Measurements from ENCODE around the gene ATG9B. TPM values are rescaled to one million over a fixed set of nuclear protein-coding genes. Genes with fewer than 3 reads are reported as not detected.

ATG9B gene
- total and polyA plus RNA-seq, 2 donors from 2014 or later = 0.19 TPM

DNA sequence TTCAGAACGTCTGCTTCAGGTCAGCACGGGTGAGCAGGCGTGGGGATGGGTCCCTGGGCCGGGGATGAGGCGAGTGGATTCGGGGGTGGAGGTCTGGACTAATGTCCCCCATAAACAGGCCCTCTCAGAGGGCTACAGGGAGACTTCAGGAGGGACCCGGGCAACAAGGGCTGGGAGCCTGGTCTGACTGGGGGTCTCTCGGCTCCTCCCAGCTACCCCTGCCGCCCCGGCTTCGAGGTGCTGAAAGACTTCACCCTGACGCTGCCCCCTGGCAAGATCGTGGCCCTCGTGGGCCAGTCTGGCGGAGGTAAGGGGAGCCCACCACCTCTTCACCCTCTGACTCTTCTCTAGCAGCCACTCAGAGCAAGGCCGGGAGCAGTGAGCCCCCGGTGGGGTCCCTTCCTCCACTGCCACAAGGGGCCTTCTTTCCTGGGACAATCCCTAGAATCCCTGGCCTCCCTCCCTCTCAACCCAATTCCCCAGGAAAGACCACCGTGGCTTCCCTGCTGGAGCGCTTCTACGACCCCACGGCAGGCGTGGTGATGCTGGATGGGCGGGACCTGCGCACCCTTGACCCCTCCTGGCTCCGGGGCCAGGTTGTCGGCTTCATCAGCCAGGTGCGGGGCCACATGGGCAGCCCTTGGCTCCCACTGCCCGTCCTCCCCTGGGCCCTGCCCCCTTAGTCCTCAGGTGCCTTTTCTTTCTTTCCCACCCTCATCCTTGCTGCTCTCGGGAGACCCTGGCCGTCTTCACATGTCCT lies 16.5 kb upstream of the ATG9B start:
- Histone ChIP-seq H3K9me3 (ENCODE audit: control insufficient read depth in 2 of 3, insufficient read depth in 1 of 3, low read length in 3 of 3) (no peaks in the 10 kb centered on the region), H3K36me3 (ENCODE audit: control insufficient read depth in 2 of 3, insufficient read depth in 3 of 3, low read length in 3 of 3) (peaks cover 2 to 3% (median 2%) of the 10 kb centered on the region in 3 donors), H3K27ac (ENCODE audit: low read depth in 2 of 2, low read length in 2 of 2) (no peak overlapping the region), H3K4me3 (ENCODE audit: low read length in 3 of 3) (no peak overlapping the region), H3K27me3 (ENCODE audit: control insufficient read depth, insufficient read depth, low read length) (no peaks in the 10 kb centered on the region), H3K9ac (ENCODE audit: low read length in 3 of 3) (no peak overlapping the region), H3K4me1 (ENCODE audit: control insufficient read depth in 2 of 3, insufficient read depth in 2 of 3, low read depth in 1 of 3, low read length in 3 of 3) (peaks cover 0 to 9% (median 0%) of the 10 kb centered on the region in 3 donors)
- intact Hi-C loops (cut with DNase I) = no loop called here
- TF ChIP-seq, protein P1, sequence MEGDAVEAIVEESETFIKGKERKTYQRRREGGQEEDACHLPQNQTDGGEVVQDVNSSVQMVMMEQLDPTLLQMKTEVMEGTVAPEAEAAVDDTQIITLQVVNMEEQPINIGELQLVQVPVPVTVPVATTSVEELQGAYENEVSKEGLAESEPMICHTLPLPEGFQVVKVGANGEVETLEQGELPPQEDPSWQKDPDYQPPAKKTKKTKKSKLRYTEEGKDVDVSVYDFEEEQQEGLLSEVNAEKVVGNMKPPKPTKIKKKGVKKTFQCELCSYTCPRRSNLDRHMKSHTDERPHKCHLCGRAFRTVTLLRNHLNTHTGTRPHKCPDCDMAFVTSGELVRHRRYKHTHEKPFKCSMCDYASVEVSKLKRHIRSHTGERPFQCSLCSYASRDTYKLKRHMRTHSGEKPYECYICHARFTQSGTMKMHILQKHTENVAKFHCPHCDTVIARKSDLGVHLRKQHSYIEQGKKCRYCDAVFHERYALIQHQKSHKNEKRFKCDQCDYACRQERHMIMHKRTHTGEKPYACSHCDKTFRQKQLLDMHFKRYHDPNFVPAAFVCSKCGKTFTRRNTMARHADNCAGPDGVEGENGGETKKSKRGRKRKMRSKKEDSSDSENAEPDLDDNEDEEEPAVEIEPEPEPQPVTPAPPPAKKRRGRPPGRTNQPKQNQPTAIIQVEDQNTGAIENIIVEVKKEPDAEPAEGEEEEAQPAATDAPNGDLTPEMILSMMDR (IDR thresholded peaks at IDR 0.05; ENCODE audit: borderline replicate concordance, extremely low read depth, insufficient read depth) = no peak
- no peak for DNase-seq
- no peak for FAIRE-seq

DNA sequence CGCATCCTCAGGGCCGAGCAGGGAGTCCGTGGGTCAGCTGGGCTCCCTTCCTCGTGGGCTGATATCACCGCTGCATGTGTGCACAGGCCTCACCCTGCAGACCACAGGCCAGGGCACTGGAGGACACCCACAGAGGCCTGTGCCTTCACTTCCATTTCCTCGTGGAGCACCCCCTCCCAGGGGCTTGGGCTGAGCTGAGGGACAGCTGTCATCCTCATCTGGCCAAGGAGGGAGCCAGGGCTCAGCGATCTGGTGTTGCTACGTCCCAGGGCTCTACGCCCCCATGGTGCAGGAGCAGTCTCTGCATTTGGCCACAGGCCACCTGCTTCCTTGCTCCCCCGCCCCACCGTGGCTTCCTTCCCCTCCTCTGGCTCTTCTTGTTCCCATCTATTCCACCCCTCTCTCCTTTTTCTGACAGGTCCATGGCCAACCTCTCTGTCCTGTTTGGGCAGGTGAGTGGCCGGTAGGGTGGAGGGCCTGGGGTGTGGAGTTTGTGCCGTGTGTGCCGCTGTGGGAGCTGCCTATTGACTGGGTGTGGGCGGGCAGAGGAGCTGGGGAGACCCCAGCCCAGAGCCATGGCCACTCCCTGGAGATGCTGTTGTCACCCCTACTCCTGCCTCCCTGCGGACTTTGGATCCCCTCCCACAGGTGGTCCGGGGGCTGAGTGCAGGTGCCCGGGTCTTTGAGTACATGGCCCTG lies 15.7 kb upstream of the ATG9B start:
- H3K27ac ChIP-seq (ENCODE audit: low read depth in 2 of 2, low read length in 2 of 2) = no peak overlapping the region
- intact Hi-C loops (cut with DNase I) = no loop called here
- DNase-seq (no peak), FAIRE-seq (no peak)
- H3K9me3 ChIP-seq (ENCODE audit: control insufficient read depth in 2 of 3, insufficient read depth in 1 of 3, low read length in 3 of 3) = no peaks in the 10 kb centered on the region
- H3K27me3 ChIP-seq (ENCODE audit: control insufficient read depth, insufficient read depth, low read length) = no peaks in the 10 kb centered on the region
- H3K4me1 ChIP-seq (ENCODE audit: control insufficient read depth in 2 of 3, insufficient read depth in 2 of 3, low read depth in 1 of 3, low read length in 3 of 3) = peaks cover 0 to 9% (median 0%) of the 10 kb centered on the region in 3 donors
- TF ChIP-seq, protein P1 (IDR thresholded peaks at IDR 0.05; ENCODE audit: borderline replicate concordance, extremely low read depth, insufficient read depth) = no peak
- H3K4me3 ChIP-seq (ENCODE audit: low read length in 3 of 3) = no peak overlapping the region
- H3K36me3 ChIP-seq (ENCODE audit: control insufficient read depth in 2 of 3, insufficient read depth in 3 of 3, low read length in 3 of 3) = peaks cover 2 to 9% (median 7%) of the 10 kb centered on the region in 3 donors
- no peak overlapping the region for H3K9ac ChIP-seq (ENCODE audit: low read length in 3 of 3)

DNA sequence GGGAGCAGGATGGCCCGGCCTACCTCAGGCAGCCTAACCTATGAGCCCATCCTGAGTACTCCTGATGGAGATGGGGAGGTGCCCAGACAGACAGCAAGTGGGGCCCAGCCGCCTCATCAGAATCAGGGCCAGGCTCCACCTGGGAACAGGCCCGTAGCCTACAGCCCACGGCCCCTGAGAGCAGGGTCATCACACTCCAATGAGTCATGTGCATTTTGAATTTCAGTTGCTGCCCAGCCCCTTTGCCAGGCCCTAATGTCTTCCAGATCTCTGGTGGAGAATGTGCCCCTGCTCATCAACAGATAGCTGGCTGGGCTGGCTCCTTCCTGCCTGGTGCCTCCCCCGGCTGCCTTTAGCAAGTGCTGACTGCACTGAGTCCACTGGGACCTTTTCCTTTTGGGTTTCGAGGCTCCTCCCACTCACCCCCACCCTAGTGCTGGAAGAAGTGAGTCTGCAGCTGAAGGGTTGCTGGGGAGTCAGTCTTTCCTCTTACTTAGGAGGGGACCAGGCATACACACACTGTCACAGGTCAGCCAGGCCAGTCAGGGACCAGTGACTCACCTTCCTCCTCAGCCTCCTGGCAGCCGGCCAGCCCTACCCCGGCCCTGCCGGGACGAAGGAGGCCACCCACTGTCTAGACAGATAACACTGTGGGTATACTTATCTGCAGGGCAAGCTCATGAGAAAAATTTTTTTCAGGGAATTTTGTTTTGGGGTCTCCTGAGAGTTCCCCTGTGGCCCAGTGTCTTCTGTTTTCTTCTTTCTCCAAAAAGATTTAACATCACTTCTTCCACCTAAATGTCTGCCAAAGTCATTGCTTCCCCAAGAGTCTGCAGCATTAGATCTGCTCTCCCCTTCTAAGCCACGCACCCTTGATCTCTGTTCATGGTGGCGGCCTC lies 14.9 kb upstream of the ATG9B start:
- peak in 3 of 5 donors; percentile 39 to 92 (median 59) for DNase-seq
- H3K4me1 ChIP-seq (ENCODE audit: control insufficient read depth in 2 of 3, insufficient read depth in 2 of 3, low read depth in 1 of 3, low read length in 3 of 3) = peaks cover 0 to 9% (median 0%) of the 10 kb centered on the region in 3 donors
- TF ChIP-seq, protein P1 (IDR thresholded peaks at IDR 0.05; ENCODE audit: borderline replicate concordance, extremely low read depth, insufficient read depth) = no peak
- intact Hi-C loops (cut with DNase I) = no loop called here
- H3K9ac ChIP-seq (ENCODE audit: low read length in 3 of 3) = no peak overlapping the region
- no peaks in the 10 kb centered on the region for H3K27me3 ChIP-seq (ENCODE audit: control insufficient read depth, insufficient read depth, low read length)
- H3K4me3 ChIP-seq (ENCODE audit: low read length in 3 of 3) = no peak overlapping the region
- peaks cover 2 to 13% (median 10%) of the 10 kb centered on the region in 3 donors for H3K36me3 ChIP-seq (ENCODE audit: control insufficient read depth in 2 of 3, insufficient read depth in 3 of 3, low read length in 3 of 3)
- FAIRE-seq = no peak
- H3K27ac ChIP-seq (ENCODE audit: low read depth in 2 of 2, low read length in 2 of 2) = no peak overlapping the region
- H3K9me3 ChIP-seq (ENCODE audit: control insufficient read depth in 2 of 3, insufficient read depth in 1 of 3, low read length in 3 of 3) = no peaks in the 10 kb centered on the region
